Gastroesophageal sphincter (tissue), 3 donors: ENCODE measurements around the gene KCTD15.

Experiments used
- CTCF ChIP-seq, 4 experiments: fragments of 200-600 bp in 2 of 4; fragments of 450-650 bp in 2 of 4; sonication (generic) in 1 of 4; IDR thresholded peaks; one replicate each; pipeline ENCODE4 v1.5.1; 2017 to 2019; ENCODE audit warnings: antibody characterized with exemption in 4 of 4, mild to moderate bottlenecking in 2 of 4, moderate library complexity in 2 of 4
- EP300 ChIP-seq: sonication (generic); formaldehyde crosslinking; IDR thresholded peaks from one replicate; pipeline ENCODE4 v1.6.1; 2017; ENCODE audit warnings: antibody characterized with exemption, mild to moderate bottlenecking
- POLR2A ChIP-seq, 2 donors: fragments of 450-650 bp; IDR thresholded peaks; one replicate each; pipeline ENCODE4 v1.6.1; 2017; ENCODE audit warnings: antibody characterized with exemption in 2 of 2, mild to moderate bottlenecking in 2 of 2, moderate library complexity in 1 of 2
- POLR2AphosphoS5 ChIP-seq: sonication (generic); formaldehyde crosslinking; IDR thresholded peaks from one replicate; pipeline ENCODE4 v1.6.1; 2017; ENCODE audit warnings: antibody characterized with exemption

GRCh38 chr19:33755099-33756035, 41.3 kb upstream of the KCTD15 start:
- TF ChIP-seq CTCF (IDR thresholded peaks at IDR 0.05) (no peak), POLR2A (IDR thresholded peaks at IDR 0.05) (no peak), POLR2AphosphoS5 (no peak), EP300 (no peak)
